Neuron (in vitro differentiated cells): ENCODE measurements around the gene KIN.

Experiments
- H2AFZ ChIP-seq: one replicate; pipeline ENCODE4 v1.6.1; 2013; ENCODE audit warnings: low read depth, mild to moderate bottlenecking, inconsistent platforms, low read length, moderate library complexity
- H3K27me3 ChIP-seq: one replicate; pipeline ENCODE4 v1.6.1; 2013; ENCODE audit warnings: low read length; ENCODE audit not compliant: insufficient read depth
- H3K36me3 ChIP-seq: one replicate; pipeline ENCODE4 v1.6.1; 2013; ENCODE audit warnings: low read length; ENCODE audit not compliant: insufficient read depth
- H3K4me1 ChIP-seq: one replicate; pipeline ENCODE4 v1.6.1; 2013; ENCODE audit warnings: low read length; ENCODE audit not compliant: insufficient read depth
- H3K4me3 ChIP-seq: 2 replicates; pipeline ENCODE4 v1.5.1; 2013; ENCODE audit warnings: mild to moderate bottlenecking, low read length, moderate library complexity
- H3K9me3 ChIP-seq: one replicate; pipeline ENCODE4 v1.6.1; 2013; ENCODE audit warnings: low read length

Gene KIN, protein sequence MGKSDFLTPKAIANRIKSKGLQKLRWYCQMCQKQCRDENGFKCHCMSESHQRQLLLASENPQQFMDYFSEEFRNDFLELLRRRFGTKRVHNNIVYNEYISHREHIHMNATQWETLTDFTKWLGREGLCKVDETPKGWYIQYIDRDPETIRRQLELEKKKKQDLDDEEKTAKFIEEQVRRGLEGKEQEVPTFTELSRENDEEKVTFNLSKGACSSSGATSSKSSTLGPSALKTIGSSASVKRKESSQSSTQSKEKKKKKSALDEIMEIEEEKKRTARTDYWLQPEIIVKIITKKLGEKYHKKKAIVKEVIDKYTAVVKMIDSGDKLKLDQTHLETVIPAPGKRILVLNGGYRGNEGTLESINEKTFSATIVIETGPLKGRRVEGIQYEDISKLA

GRCh38 chr10:7787857-7788638 is at the start of gene KIN, which contains the start of gene ATP5F1C:
Gene KIN (minus strand): TSS chr10:7787993. CDS start chr10:7787933, 60 bp downstream.
Gene ATP5F1C (plus strand): TSS chr10:7788177. CDS start chr10:7788208, 31 bp downstream.
- Histone ChIP-seq H3K36me3 (peaks cover 26% of the 10 kb centered on the region), H3K9me3 (no peaks in the 10 kb centered on the region), H3K4me3 (peak within 1 kb of the TSS; percentile 91), H3K27me3 (no peaks in the 10 kb centered on the region), H2AFZ (peak within 1 kb of the TSS; percentile 81), H3K4me1 (peaks cover 25% of the 10 kb centered on the region)

- H3K27me3 ChIP-seq: no peaks in the 10 kb centered on the region
- peaks cover 4% of the 10 kb centered on the region for H3K36me3 ChIP-seq
- no peaks in the 10 kb centered on the region for H3K9me3 ChIP-seq
- no peak overlapping the region for H3K4me3 ChIP-seq
- H3K4me1 ChIP-seq: peaks cover 3% of the 10 kb centered on the region
- H2AFZ ChIP-seq: no peak overlapping the region
Measured at GRCh38 chr10:7836571-7836970, 48.8 kb upstream of the KIN start.

DNA sequence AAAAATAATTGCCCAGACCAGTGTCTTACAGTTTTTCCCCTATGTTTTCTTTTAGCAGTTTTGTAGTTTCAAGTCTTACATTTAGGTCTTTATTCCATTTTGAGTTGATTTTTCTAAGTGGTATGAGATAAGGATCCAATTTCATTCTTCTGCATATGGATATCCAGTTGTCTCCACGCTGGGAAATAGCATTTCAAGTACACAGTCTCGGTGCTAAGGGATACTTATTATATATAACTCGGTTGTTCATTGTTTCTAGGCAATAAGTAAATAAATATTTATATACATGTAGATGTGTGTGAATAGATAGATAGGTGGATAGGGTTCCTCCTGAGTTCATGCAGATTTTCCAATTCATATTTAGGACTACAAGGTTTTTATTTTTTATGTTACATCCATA is 46.5 kb upstream of the KIN start:
- H3K27me3 ChIP-seq: no peaks in the 10 kb centered on the region
- H3K36me3 ChIP-seq: peaks cover 6% of the 10 kb centered on the region
- H3K9me3 ChIP-seq: no peaks in the 10 kb centered on the region
- no peak overlapping the region for H2AFZ ChIP-seq
- H3K4me3 ChIP-seq: no peak overlapping the region
- peaks cover under 1% of the 10 kb centered on the region for H3K4me1 ChIP-seq

DNA sequence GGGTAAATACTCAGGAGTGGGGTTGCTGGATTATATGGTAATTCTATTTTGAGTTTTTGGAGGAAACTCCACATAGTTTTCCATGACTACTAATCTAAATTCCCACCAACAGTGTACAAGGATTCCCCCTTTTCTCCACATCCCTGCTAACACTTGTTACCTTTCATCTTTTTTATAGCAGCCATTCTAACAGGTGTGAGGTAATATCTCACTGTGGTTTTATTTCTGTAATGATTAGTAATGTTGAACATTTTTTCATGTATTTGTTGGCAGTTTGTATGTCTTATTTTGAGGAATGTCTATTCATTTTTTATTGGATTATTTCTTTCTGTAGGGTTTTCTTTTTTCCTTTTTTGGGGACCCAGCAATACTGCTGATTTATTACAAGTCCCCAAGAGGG is 45.4 kb upstream of the KIN start:
- Histone ChIP-seq H3K9me3 (no peaks in the 10 kb centered on the region), H2AFZ (no peak overlapping the region), H3K36me3 (peaks cover 6% of the 10 kb centered on the region), H3K4me3 (no peak overlapping the region), H3K4me1 (no peaks in the 10 kb centered on the region), H3K27me3 (no peaks in the 10 kb centered on the region)

DNA sequence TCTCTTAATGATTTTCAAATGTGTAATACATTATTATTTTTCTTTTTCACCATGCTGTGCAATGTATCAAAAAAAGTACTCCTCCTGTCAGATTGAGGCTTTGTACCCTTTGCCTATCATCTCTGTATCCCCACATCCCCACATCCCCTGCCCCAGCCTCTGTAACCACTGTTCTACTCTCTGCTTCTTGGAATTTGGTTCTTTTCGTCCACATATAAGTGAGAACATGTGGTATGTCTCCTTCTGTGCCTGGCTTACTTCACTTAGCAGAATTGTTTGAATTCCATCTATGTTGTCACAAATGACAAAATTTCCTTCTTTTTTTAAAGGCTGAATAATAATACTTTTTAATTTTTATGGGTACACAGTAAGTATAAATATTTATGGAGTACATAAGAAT is 44.3 kb upstream of the KIN start:
- H3K27me3 ChIP-seq: no peaks in the 10 kb centered on the region
- H3K36me3 ChIP-seq: peaks cover 8% of the 10 kb centered on the region
- no peaks in the 10 kb centered on the region for H3K9me3 ChIP-seq
- H3K4me1 ChIP-seq: no peaks in the 10 kb centered on the region
- no peak overlapping the region for H2AFZ ChIP-seq
- H3K4me3 ChIP-seq: no peak overlapping the region

GRCh38 chr10:7829289-7829834 is 41.6 kb upstream of the KIN start:
- H3K4me3 ChIP-seq: no peak overlapping the region
- no peak overlapping the region for H2AFZ ChIP-seq
- H3K4me1 ChIP-seq: no peaks in the 10 kb centered on the region
- no peaks in the 10 kb centered on the region for H3K27me3 ChIP-seq
- H3K9me3 ChIP-seq: no peaks in the 10 kb centered on the region
- H3K36me3 ChIP-seq: peaks cover 23% of the 10 kb centered on the region

- H3K27me3 ChIP-seq: no peaks in the 10 kb centered on the region
- peaks cover 26% of the 10 kb centered on the region for H3K36me3 ChIP-seq
- H3K9me3 ChIP-seq: no peaks in the 10 kb centered on the region
- H2AFZ ChIP-seq: no peak overlapping the region
- no peak overlapping the region for H3K4me3 ChIP-seq
- no peaks in the 10 kb centered on the region for H3K4me1 ChIP-seq
Measured at GRCh38 chr10:7826971-7827370, 39.2 kb upstream of the KIN start.

GRCh38 chr10:7824251-7824650 is 36.5 kb upstream of the KIN start:
- Histone ChIP-seq H3K4me1 (peaks cover 12% of the 10 kb centered on the region), H3K4me3 (no peak overlapping the region), H3K9me3 (no peaks in the 10 kb centered on the region), H3K27me3 (no peaks in the 10 kb centered on the region), H2AFZ (no peak overlapping the region), H3K36me3 (peaks cover 23% of the 10 kb centered on the region)

- H3K4me1 ChIP-seq: peaks cover 17% of the 10 kb centered on the region
- no peaks in the 10 kb centered on the region for H3K9me3 ChIP-seq
- peak overlapping the region; percentile 96 for H2AFZ ChIP-seq
- no peaks in the 10 kb centered on the region for H3K27me3 ChIP-seq
- peak overlapping the region; percentile 95 for H3K4me3 ChIP-seq
- H3K36me3 ChIP-seq: peaks cover under 1% of the 10 kb centered on the region
Measured at GRCh38 chr10:7819121-7819460, 31.3 kb upstream of the KIN start.

GRCh38 chr10:7818295-7819120 is 30.7 kb upstream of the KIN start, which contains the start of gene TAF3:
Gene TAF3 (plus strand): TSS chr10:7818505. CDS start chr10:7818710, 205 bp downstream.
- Histone ChIP-seq H3K36me3 (no peaks in the 10 kb centered on the region), H3K4me1 (peaks cover 17% of the 10 kb centered on the region), H2AFZ (peak within 1 kb of the TSS; percentile 96), H3K9me3 (no peaks in the 10 kb centered on the region), H3K27me3 (no peaks in the 10 kb centered on the region), H3K4me3 (peak within 1 kb of the TSS; percentile 95)

- Histone ChIP-seq H3K27me3 (no peaks in the 10 kb centered on the region), H2AFZ (peak overlapping the region; percentile 96), H3K9me3 (no peaks in the 10 kb centered on the region), H3K4me3 (peak overlapping the region; percentile 95), H3K36me3 (no peaks in the 10 kb centered on the region), H3K4me1 (peaks cover 17% of the 10 kb centered on the region)
Measured at GRCh38 chr10:7817984-7818294, 30.1 kb upstream of the KIN start.

GRCh38 chr10:7817576-7817975 is 29.8 kb upstream of the KIN start:
- Histone ChIP-seq H3K4me1 (peaks cover 17% of the 10 kb centered on the region), H3K36me3 (no peaks in the 10 kb centered on the region), H3K27me3 (no peaks in the 10 kb centered on the region), H3K4me3 (peak overlapping the region; percentile 95), H2AFZ (peak overlapping the region; percentile 96), H3K9me3 (no peaks in the 10 kb centered on the region)
